Measurements from ENCODE around the gene RRP1B. TPM values are rescaled to one million over a fixed set of nuclear protein-coding genes. Genes with fewer than 3 reads are reported as not detected.

RRP1B gene
- total RNA-seq, 1 experiment from 2014 or later: 30.7 TPM

GRCh38 chr21:43693981-43694380 is 34.6 kb downstream of the RRP1B start:
- ChIA-PET CTCF (no interaction called here), POLR2A (no interaction called here)
- Histone ChIP-seq H3K27ac (ENCODE audit: low read length) (no peak overlapping the region), H3K27me3 (ENCODE audit: control insufficient read depth, insufficient read depth, low read length) (no peaks in the 10 kb centered on the region), H3K4me3 (ENCODE audit: low read depth in 2 of 2, low read length in 2 of 2) (no peak overlapping the region), H3K9me3 (ENCODE audit: control insufficient read depth, insufficient read depth, low read depth, low read length) (no peaks in the 10 kb centered on the region), H3K36me3 (ENCODE audit: control insufficient read depth, insufficient read depth, low read length) (no peaks in the 10 kb centered on the region; the same call in 1 of the 2 replicates), H3K4me1 (ENCODE audit: control insufficient read depth, insufficient read depth, low read length) (no peaks in the 10 kb centered on the region)
- TF ChIP-seq POLR2AphosphoS5 (IDR thresholded peaks at IDR 0.05; ENCODE audit: low read depth, low read length): no peak
- TF ChIP-seq CTCF (IDR thresholded peaks at IDR 0.05): no peak
- no peak for TF ChIP-seq SIN3A (IDR thresholded peaks at IDR 0.05; ENCODE audit: borderline replicate concordance, insufficient read depth, low read depth, low read length)
- TF ChIP-seq REST (IDR thresholded peaks at IDR 0.05; ENCODE audit: insufficient read depth in 1 of 2, low read depth in 2 of 2, low read length in 1 of 2): no peak
- no peak for TF ChIP-seq TCF7L2 (IDR thresholded peaks at IDR 0.05; ENCODE audit: low read depth, low read length)
- intact Hi-C loops (cut with micrococcal nuclease; ENCODE audit: unreplicated experiment) (no loop called here), in situ Hi-C loops (cut with HindIII; ENCODE audit: low pct_unique_long_range_greater_than_20kb, low sequenced_read_pairs) (no loop called here)
- no peak for ATAC-seq
- DNase-seq (ENCODE audit: low read depth, low spot score): no peak
- no TSS peak for BruUV-seq (replicated peaks)

- no TSS peak for BruUV-seq (replicated peaks)
- Histone ChIP-seq H3K27me3 (ENCODE audit: control insufficient read depth, insufficient read depth, low read length) (no peaks in the 10 kb centered on the region), H3K27ac (ENCODE audit: low read length) (no peak overlapping the region), H3K4me3 (ENCODE audit: low read depth in 2 of 2, low read length in 2 of 2) (no peak overlapping the region), H3K9me3 (ENCODE audit: control insufficient read depth, insufficient read depth, low read depth, low read length) (no peaks in the 10 kb centered on the region), H3K36me3 (ENCODE audit: control insufficient read depth, insufficient read depth, low read length) (no peaks in the 10 kb centered on the region; the same call in 1 of the 2 replicates), H3K4me1 (ENCODE audit: control insufficient read depth, insufficient read depth, low read length) (no peaks in the 10 kb centered on the region)
- in situ Hi-C loops (cut with HindIII; ENCODE audit: low pct_unique_long_range_greater_than_20kb, low sequenced_read_pairs) (no loop called here), intact Hi-C loops (cut with micrococcal nuclease; ENCODE audit: unreplicated experiment) (no loop called here)
- DNase-seq (ENCODE audit: low read depth, low spot score) (no peak), ATAC-seq (no peak)
- POLR2A ChIA-PET: no interaction called here
- CTCF ChIA-PET: no interaction called here
- TF ChIP-seq REST (IDR thresholded peaks at IDR 0.05; ENCODE audit: insufficient read depth in 1 of 2, low read depth in 2 of 2, low read length in 1 of 2) (no peak), CTCF (IDR thresholded peaks at IDR 0.05) (no peak), TCF7L2 (IDR thresholded peaks at IDR 0.05; ENCODE audit: low read depth, low read length) (no peak)
Measured at GRCh38 chr21:43694437-43695079, 35.2 kb downstream of the RRP1B start.

Measured in Panc1 (cell line).